SK-N-SH (cell line): Measurements from ENCODE around the gene HES1. TPM values are rescaled to one million over a fixed set of nuclear protein-coding genes. Genes with fewer than 3 reads are reported as not detected.

ENCODE experiments used
- CTCF ChIA-PET: fragments of 300-600, 350-600 bp; formaldehyde crosslinking; extraction: SDS; loops from one replicate; lab custom pipeline; 2021; lab: Yijun Ruan, JAX
- POLR2A ChIA-PET: fragments of 350-600 bp; sonication (Branson Sonifier 250); formaldehyde crosslinking; extraction: SDS; loops from one replicate; lab custom pipeline; 2020; ENCODE audit warnings: antibody characterized with exemption, inconsistent platforms; lab: Yijun Ruan, JAX
- DNase-seq: peaks from one replicate; pipeline ENCODE4 v3.0.0; 2012
- H2AFZ ChIP-seq: fragments of 200-600 bp; sonication (generic); 2 replicates; pipeline ENCODE4 v1.8.1; 2016; ENCODE audit warnings: antibody characterized with exemption, mild to moderate bottlenecking, low read depth
- H3F3A ChIP-seq: fragments of 200-600 bp; sonication (generic); replicated peaks from 2 replicates; pipeline ENCODE3; 2016; ENCODE audit warnings: antibody characterized with exemption, mild to moderate bottlenecking; ENCODE audit not compliant: insufficient read depth
- H3K27ac ChIP-seq, 2 experiments: fragments of 200-500 bp in 1 of 2; fragments of 200-600 bp in 1 of 2; sonication (Bioruptor generic) in 1 of 2; sonication (generic), shearing (Covaris generic) in 1 of 2; 2 replicates each; pipeline versions ENCODE4 v1.5.1 to v1.6.1; 2014 to 2016; ENCODE audit warnings: low read depth in 2 of 2, inconsistent platforms in 1 of 2, low read length in 1 of 2, mild to moderate bottlenecking in 1 of 2, mixed read lengths in 1 of 2
- H3K27me3 ChIP-seq: fragments of 200-600 bp; sonication (generic), shearing (Covaris generic); 2 replicates; pipeline ENCODE4 v1.6.1; 2016; ENCODE audit warnings: mixed run types; ENCODE audit not compliant: insufficient read depth
- H3K36me3 ChIP-seq, 2 experiments: fragments of 200-500 bp in 1 of 2; fragments of 200-600 bp in 1 of 2; sonication (Bioruptor generic) in 1 of 2; sonication (generic) in 1 of 2; replicated peaks in 1 of 2; 2 replicates each; pipeline versions ENCODE3 to v1.5.1; 2014 to 2016; ENCODE audit warnings: low read length in 1 of 2, mild to moderate bottlenecking in 1 of 2; ENCODE audit not compliant: insufficient read depth in 2 of 2, control insufficient read depth in 1 of 2
- H3K4me1 ChIP-seq, 2 experiments: fragments of 200-500 bp in 1 of 2; fragments of 200-600 bp in 1 of 2; sonication (Bioruptor generic) in 1 of 2; sonication (generic), shearing (Covaris generic) in 1 of 2; 2 replicates each; pipeline versions ENCODE4 v1.5.1 to v1.6.1; 2014 to 2016; ENCODE audit warnings: low read depth in 1 of 2, low read length in 1 of 2, mixed run types in 1 of 2; ENCODE audit not compliant: insufficient read depth in 2 of 2, control insufficient read depth in 1 of 2
- H3K4me2 ChIP-seq: fragments of 200-600 bp; sonication (generic), shearing (Covaris generic); 2 replicates; pipeline ENCODE4 v1.6.1; 2017; ENCODE audit warnings: mixed run types
- H3K4me3 ChIP-seq, 2 experiments: fragments of 200-500 bp in 1 of 2; fragments of 200-600 bp in 1 of 2; sonication (Bioruptor generic) in 1 of 2; sonication (generic), shearing (Covaris generic) in 1 of 2; 2 replicates each; pipeline versions ENCODE4 v1.5.1 to v1.8.1; 2014 to 2016; ENCODE audit warnings: low read depth in 2 of 2, inconsistent platforms in 1 of 2, low read length in 1 of 2, mild to moderate bottlenecking in 1 of 2, mixed read lengths in 1 of 2, moderate library complexity in 1 of 2
- H3K79me2 ChIP-seq: fragments of 200-600 bp; sonication (generic); 2 replicates; pipeline ENCODE4 v1.8.1; 2017; ENCODE audit warnings: mild to moderate bottlenecking; ENCODE audit not compliant: insufficient read depth
- H3K9ac ChIP-seq: fragments of 200-600 bp; sonication (generic); 2 replicates; pipeline ENCODE4 v1.6.1; 2017; ENCODE audit warnings: mixed run types
- H3K9me2 ChIP-seq: fragments of 200-600 bp; sonication (generic); 2 replicates; pipeline ENCODE4 v1.6.1; 2017; ENCODE audit warnings: mixed run types
- H3K9me3 ChIP-seq: fragments of 200-600 bp; sonication (generic); 2 replicates; pipeline ENCODE4 v1.6.1; 2017; ENCODE audit warnings: mixed run types, mild to moderate bottlenecking, moderate library complexity
- H4K20me1 ChIP-seq: fragments of 200-600 bp; sonication (generic); 2 replicates; pipeline ENCODE4 v1.6.1; 2017; ENCODE audit warnings: mild to moderate bottlenecking, mixed run types; ENCODE audit not compliant: insufficient read depth
- FOSL2 ChIP-seq: IDR thresholded peaks from 2 replicates; pipeline ENCODE4 v1.4.0; 2012; ENCODE audit warnings: low read depth, mild to moderate bottlenecking, moderate library complexity, borderline replicate concordance
- FOXM1 ChIP-seq: IDR thresholded peaks from 2 replicates; pipeline ENCODE4 v1.4.0; 2012; ENCODE audit warnings: low read depth, mild to moderate bottlenecking
- MEF2A ChIP-seq: IDR thresholded peaks from 2 replicates; pipeline ENCODE4 v1.4.0; 2012; ENCODE audit warnings: low read depth, borderline replicate concordance
- NFIC ChIP-seq: IDR thresholded peaks from 2 replicates; pipeline ENCODE4 v1.4.0; 2012; ENCODE audit warnings: borderline replicate concordance
- RFX5 ChIP-seq: IDR thresholded peaks from 2 replicates; pipeline ENCODE4 v1.6.1; 2012; ENCODE audit warnings: mild to moderate bottlenecking, improper control_type of control experiment, low read length
- RXRA ChIP-seq: IDR thresholded peaks from 2 replicates; pipeline ENCODE4 v1.4.0; 2012; ENCODE audit warnings: low read depth, mild to moderate bottlenecking, borderline replicate concordance
- SIN3A ChIP-seq: IDR thresholded peaks from 2 replicates; pipeline ENCODE4 v1.6.1; 2012; ENCODE audit warnings: low read depth, mild to moderate bottlenecking, low read length, moderate library complexity, borderline replicate concordance
- SMC3 ChIP-seq: IDR thresholded peaks from 2 replicates; pipeline ENCODE4 v1.6.1; 2012; ENCODE audit warnings: low read depth, low read length, improper control_type of control experiment
- TEAD4 ChIP-seq: IDR thresholded peaks from 2 replicates; pipeline ENCODE4 v1.4.0; 2012; ENCODE audit warnings: mild to moderate bottlenecking, borderline replicate concordance; ENCODE audit not compliant: insufficient read depth
- WGBS: methylation state at CpG from one replicate; pipeline ENCODE4 v1.1.6; 2017; ENCODE audit warnings: low lambda C conversion rate; 5-methylcytosine and 5-hydroxymethylcytosine counted together
- polyA plus RNA-seq, 3 experiments: library from polyadenylated mRNA; depleted of rRNA; stranded (reverse); fragments of >200 nt; gene quantifications; 2 replicates each; pipeline ENCODE4 v1.2.3, GENCODE V29; 2012
- TF ChIP-seq, protein P1 (sequence below): fragments of 150-350 bp; IDR thresholded peaks from 2 replicates; pipeline ENCODE4 v1.6.1; 2017; ENCODE audit warnings: antibody characterized with exemption, low read length, low read depth, borderline replicate concordance
- TF ChIP-seq, protein P2 (sequence below): fragments of 150-350 bp; IDR thresholded peaks from 2 replicates; pipeline ENCODE4 v1.6.1; 2016; ENCODE audit warnings: mild to moderate bottlenecking, low read depth, low read length
- TF ChIP-seq, protein P3 (sequence below): IDR thresholded peaks from 2 replicates; pipeline ENCODE4 v1.4.0; 2012; ENCODE audit warnings: low read depth
- TF ChIP-seq, protein P4 (sequence below): IDR thresholded peaks from 2 replicates; pipeline ENCODE4 v1.6.1; 2012; ENCODE audit warnings: mild to moderate bottlenecking, low read depth, low read length, moderate library complexity
- TF ChIP-seq, protein P5 (sequence below): IDR thresholded peaks from 2 replicates; pipeline ENCODE4 v1.4.0; 2012; ENCODE audit warnings: low read depth, borderline replicate concordance

Gene HES1
- polyA plus RNA-seq, 1 of the 3 experiments (the other 2 are of a cell fraction) = 225 TPM

DNA sequence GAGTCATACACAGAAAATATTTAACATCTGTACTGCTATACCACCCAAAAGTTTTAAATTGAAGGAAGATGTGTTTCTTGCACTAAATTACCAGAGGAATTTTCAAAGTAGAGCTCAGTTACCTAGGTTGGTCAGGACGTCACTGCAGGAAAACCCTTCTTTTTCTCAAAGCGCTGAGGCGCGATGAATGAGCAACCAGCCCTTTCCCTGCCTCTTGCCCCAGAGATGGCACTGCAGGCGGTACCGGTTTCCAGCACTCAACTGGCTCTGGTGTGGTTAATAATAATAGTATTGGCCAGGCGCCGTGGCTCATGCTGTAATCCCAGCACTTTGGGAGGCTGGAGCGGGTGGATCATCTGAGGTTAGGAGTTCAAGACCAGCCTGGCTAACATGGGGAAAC is 49.3 kb downstream of the HES1 start:
- no peaks in the 10 kb centered on the region for H3F3A ChIP-seq
- H3K36me3 ChIP-seq = no peaks in the 10 kb centered on the region
- no peak overlapping the region for H2AFZ ChIP-seq
- H4K20me1 ChIP-seq = no peaks in the 10 kb centered on the region
- H3K4me2 ChIP-seq = no peak overlapping the region
- DNase-seq = no peak
- no peak overlapping the region for H3K9ac ChIP-seq
- H3K9me3 ChIP-seq = no peaks in the 10 kb centered on the region
- H3K27ac ChIP-seq = no peak overlapping the region
- WGBS = 88% methylated on average over 9 of the region's 9 CpGs
- POLR2A ChIA-PET = no interaction called here
- no peak overlapping the region for H3K4me3 ChIP-seq
- H3K4me1 ChIP-seq = peaks cover 0 to 12% of the 10 kb centered on the region in 2 experiments; a peak in 2 of 4 replicates
- H3K27me3 ChIP-seq = no peaks in the 10 kb centered on the region
- CTCF ChIA-PET = interaction anchor here (0.9 to 1.1 kb wide), 3 partner anchors 10 to 415 kb away, joined by 3 read pairs; no protein-coding TSS in a partner anchor
- H3K9me2 ChIP-seq = no peaks in the 10 kb centered on the region
- no peak for TF ChIP-seq FOSL2
- TF ChIP-seq, protein P1, sequence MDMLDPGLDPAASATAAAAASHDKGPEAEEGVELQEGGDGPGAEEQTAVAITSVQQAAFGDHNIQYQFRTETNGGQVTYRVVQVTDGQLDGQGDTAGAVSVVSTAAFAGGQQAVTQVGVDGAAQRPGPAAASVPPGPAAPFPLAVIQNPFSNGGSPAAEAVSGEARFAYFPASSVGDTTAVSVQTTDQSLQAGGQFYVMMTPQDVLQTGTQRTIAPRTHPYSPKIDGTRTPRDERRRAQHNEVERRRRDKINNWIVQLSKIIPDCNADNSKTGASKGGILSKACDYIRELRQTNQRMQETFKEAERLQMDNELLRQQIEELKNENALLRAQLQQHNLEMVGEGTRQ = no peak
- TF ChIP-seq, protein P2, sequence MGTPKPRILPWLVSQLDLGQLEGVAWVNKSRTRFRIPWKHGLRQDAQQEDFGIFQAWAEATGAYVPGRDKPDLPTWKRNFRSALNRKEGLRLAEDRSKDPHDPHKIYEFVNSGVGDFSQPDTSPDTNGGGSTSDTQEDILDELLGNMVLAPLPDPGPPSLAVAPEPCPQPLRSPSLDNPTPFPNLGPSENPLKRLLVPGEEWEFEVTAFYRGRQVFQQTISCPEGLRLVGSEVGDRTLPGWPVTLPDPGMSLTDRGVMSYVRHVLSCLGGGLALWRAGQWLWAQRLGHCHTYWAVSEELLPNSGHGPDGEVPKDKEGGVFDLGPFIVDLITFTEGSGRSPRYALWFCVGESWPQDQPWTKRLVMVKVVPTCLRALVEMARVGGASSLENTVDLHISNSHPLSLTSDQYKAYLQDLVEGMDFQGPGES = no peak
- TF ChIP-seq, protein P3, sequence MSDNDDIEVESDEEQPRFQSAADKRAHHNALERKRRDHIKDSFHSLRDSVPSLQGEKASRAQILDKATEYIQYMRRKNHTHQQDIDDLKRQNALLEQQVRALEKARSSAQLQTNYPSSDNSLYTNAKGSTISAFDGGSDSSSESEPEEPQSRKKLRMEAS = no peak
- TF ChIP-seq TEAD4 = no peak
- TF ChIP-seq RFX5 = no peak
- H3K79me2 ChIP-seq = no peaks in the 10 kb centered on the region

DNA sequence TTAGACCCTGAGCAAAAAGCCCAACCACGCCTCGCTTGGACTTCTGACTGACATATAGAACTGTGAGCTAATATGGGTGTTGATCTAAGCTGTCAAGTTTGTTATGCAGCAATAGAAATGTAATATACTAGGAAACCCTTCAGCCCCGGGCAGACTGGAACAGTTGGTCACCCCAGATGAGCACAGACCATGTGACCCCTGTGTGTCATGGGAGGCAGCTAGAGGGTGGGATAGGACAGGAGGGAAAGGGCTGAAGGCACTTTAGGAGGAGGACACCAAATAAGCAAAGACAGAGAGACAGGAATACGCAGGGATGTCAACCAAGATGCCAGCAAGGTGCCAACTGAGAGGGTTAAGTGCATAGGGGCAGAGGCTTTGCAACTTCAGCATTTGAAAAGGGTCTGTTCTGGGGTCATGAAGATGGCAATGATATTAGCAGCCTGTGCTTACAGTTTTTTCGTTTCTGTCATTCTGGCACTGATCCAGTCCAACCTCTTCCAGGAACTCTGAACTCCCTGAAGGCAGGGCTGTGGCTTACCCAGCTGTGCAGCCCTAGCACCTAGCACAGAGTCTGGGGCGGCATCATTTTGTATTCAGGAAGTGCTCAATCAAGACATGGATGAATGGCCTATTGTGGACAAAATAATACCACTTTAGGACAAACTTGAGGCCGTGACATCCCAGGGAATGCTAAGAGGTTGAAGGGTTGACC is 51.4 kb downstream of the HES1 start:
- 62% methylated on average over 7 of the region's 7 CpGs for WGBS

More for the DNA sequence above, 51.4 kb downstream of the HES1 start:
- Histone ChIP-seq H3K27me3 (no peaks in the 10 kb centered on the region), H3K36me3 (no peaks in the 10 kb centered on the region), H2AFZ (no peak overlapping the region), H3K9me3 (no peaks in the 10 kb centered on the region), H3K79me2 (no peaks in the 10 kb centered on the region), H4K20me1 (no peaks in the 10 kb centered on the region), H3K4me2 (no peak overlapping the region), H3K27ac (no peak overlapping the region), H3K9me2 (no peaks in the 10 kb centered on the region), H3K4me1 (peaks cover 0 to 12% of the 10 kb centered on the region in 2 experiments; a peak in 2 of 4 replicates), H3K9ac (no peak overlapping the region), H3K4me3 (no peak overlapping the region), H3F3A (no peaks in the 10 kb centered on the region)
- CTCF ChIA-PET = no interaction called here
- TF ChIP-seq, protein P4, sequence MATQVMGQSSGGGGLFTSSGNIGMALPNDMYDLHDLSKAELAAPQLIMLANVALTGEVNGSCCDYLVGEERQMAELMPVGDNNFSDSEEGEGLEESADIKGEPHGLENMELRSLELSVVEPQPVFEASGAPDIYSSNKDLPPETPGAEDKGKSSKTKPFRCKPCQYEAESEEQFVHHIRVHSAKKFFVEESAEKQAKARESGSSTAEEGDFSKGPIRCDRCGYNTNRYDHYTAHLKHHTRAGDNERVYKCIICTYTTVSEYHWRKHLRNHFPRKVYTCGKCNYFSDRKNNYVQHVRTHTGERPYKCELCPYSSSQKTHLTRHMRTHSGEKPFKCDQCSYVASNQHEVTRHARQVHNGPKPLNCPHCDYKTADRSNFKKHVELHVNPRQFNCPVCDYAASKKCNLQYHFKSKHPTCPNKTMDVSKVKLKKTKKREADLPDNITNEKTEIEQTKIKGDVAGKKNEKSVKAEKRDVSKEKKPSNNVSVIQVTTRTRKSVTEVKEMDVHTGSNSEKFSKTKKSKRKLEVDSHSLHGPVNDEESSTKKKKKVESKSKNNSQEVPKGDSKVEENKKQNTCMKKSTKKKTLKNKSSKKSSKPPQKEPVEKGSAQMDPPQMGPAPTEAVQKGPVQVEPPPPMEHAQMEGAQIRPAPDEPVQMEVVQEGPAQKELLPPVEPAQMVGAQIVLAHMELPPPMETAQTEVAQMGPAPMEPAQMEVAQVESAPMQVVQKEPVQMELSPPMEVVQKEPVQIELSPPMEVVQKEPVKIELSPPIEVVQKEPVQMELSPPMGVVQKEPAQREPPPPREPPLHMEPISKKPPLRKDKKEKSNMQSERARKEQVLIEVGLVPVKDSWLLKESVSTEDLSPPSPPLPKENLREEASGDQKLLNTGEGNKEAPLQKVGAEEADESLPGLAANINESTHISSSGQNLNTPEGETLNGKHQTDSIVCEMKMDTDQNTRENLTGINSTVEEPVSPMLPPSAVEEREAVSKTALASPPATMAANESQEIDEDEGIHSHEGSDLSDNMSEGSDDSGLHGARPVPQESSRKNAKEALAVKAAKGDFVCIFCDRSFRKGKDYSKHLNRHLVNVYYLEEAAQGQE = no peak
- TF ChIP-seq SMC3 = no peak
- TF ChIP-seq RFX5 = no peak
- no peak for TF ChIP-seq MEF2A
- no peak for TF ChIP-seq NFIC
- TF ChIP-seq, protein P5, sequence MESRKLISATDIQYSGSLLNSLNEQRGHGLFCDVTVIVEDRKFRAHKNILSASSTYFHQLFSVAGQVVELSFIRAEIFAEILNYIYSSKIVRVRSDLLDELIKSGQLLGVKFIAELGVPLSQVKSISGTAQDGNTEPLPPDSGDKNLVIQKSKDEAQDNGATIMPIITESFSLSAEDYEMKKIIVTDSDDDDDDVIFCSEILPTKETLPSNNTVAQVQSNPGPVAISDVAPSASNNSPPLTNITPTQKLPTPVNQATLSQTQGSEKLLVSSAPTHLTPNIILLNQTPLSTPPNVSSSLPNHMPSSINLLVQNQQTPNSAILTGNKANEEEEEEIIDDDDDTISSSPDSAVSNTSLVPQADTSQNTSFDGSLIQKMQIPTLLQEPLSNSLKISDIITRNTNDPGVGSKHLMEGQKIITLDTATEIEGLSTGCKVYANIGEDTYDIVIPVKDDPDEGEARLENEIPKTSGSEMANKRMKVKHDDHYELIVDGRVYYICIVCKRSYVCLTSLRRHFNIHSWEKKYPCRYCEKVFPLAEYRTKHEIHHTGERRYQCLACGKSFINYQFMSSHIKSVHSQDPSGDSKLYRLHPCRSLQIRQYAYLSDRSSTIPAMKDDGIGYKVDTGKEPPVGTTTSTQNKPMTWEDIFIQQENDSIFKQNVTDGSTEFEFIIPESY = no peak
- no peak for TF ChIP-seq RXRA
- no peak for TF ChIP-seq FOXM1
- no peak for TF ChIP-seq SIN3A
- no peak for DNase-seq
- POLR2A ChIA-PET = no interaction called here
